DMS53 treated with DMSO at 0.1 percent for 48 hours (cell line): ENCODE measurements around the gene FSTL4.

ENCODE experiments used
- DNase-seq: peaks from one replicate; lab custom pipeline; 2025; ENCODE audit not compliant: unreplicated experiment; lab: John Stamatoyannopoulos, UW

FSTL4 gene

GRCh38 chr5:133250527-133250926 lies 361.8 kb downstream of the FSTL4 start:
- DNase-seq = no peak

- DNase-seq = peak; percentile 21
These were observed 362.7 kb downstream of the FSTL4 start for GRCh38 chr5:133249593-133249992.

- peak; percentile 16 for DNase-seq
These were observed 364.3 kb downstream of the FSTL4 start for GRCh38 chr5:133247881-133248624.

- no peak for DNase-seq
These were observed 365.1 kb downstream of the FSTL4 start for GRCh38 chr5:133247151-133247709.

- DNase-seq = no peak
These were observed 365.8 kb downstream of the FSTL4 start for GRCh38 chr5:133246376-133247150.

GRCh38 chr5:133246053-133246370 lies 366.3 kb downstream of the FSTL4 start:
- DNase-seq = no peak

GRCh38 chr5:133245191-133246052 lies 366.9 kb downstream of the FSTL4 start:
- peak; percentile 92 for DNase-seq

GRCh38 chr5:133244242-133244641 lies 368.1 kb downstream of the FSTL4 start:
- peak; percentile 84 for DNase-seq

- no peak for DNase-seq
These were observed 369.1 kb downstream of the FSTL4 start for GRCh38 chr5:133243196-133243595.

GRCh38 chr5:133242221-133242835 lies 370.0 kb downstream of the FSTL4 start:
- DNase-seq = no peak

- no peak for DNase-seq
These were observed 370.9 kb downstream of the FSTL4 start for GRCh38 chr5:133241179-133242092.

- peak; percentile 99 for DNase-seq
These were observed 371.8 kb downstream of the FSTL4 start for GRCh38 chr5:133240425-133241091.

GRCh38 chr5:133238426-133239205 lies 373.7 kb downstream of the FSTL4 start:
- no peak for DNase-seq

GRCh38 chr5:133236976-133237375 lies 375.4 kb downstream of the FSTL4 start:
- no peak for DNase-seq

- no peak for DNase-seq
These were observed 375.8 kb downstream of the FSTL4 start for GRCh38 chr5:133236541-133236951.

GRCh38 chr5:133235696-133236426 lies 376.5 kb downstream of the FSTL4 start:
- no peak for DNase-seq

GRCh38 chr5:133234911-133235310 lies 377.4 kb downstream of the FSTL4 start:
- no peak for DNase-seq

GRCh38 chr5:133234273-133234672 lies 378.1 kb downstream of the FSTL4 start:
- DNase-seq = no peak
